CD4-positive, alpha-beta T cell treated with Interleukin-17A for 4 hours (primary cell): ENCODE data around the gene NCAPH2.
A peak's percentile ranks its signal among the peaks of the same experiment; 100 is the strongest.

ENCODE experiments used
- DNase-seq: peaks from one replicate; pipeline ENCODE4 v3.0.0-alpha.2; 2020; ENCODE audit warnings: mixed read lengths

The NCAPH2 gene

DNA sequence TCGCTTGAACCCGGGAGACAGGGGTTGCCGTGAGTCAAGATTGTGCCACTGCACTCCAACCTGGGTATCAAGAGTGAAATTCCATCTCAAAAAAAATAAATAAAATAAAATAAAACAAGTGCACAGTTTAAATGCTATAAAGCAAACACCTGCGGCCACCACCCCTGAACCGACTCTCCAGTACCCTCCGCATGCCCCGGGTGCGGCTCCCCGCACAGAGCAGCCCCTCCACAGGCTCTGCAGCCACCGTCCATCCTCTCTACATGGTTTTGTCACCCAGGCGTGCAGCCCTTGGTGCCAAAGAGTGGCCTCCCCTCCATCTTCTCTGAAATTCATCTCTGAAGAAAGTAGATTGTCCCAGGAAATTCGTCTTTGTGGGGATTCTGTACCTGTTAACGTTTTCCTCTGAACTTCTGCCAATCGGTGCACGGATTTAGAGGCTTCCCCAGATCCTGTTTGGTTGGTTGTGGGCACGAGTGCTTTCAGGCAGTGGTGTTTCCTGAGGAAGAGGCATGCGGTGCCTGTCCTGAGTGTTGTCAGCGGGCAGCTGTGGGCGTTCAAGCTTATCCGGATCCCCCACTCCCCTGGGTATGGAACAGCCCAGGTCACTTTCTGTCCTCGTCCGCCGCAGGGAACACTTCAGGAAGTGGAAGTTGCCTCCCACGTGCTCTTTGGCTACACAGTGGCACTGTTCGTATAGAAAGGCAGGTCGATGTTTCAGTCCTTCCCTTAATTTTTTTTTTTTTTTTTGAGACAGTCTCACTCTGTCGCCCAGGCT, 17.3 kb upstream of the NCAPH2 start:
- DNase-seq, result peak; percentile 31

- no peak for DNase-seq
Observed at GRCh38 chr22:50497093-50497492, 10.9 kb upstream of the NCAPH2 start.

GRCh38 chr22:50498322-50498890, 9.6 kb upstream of the NCAPH2 start:
- peak; percentile 84 for DNase-seq

- DNase-seq, result no peak
Observed at GRCh38 chr22:50500452-50500851, 7.6 kb upstream of the NCAPH2 start.

- DNase-seq, result no peak
Observed at GRCh38 chr22:50502096-50502495, 5.9 kb upstream of the NCAPH2 start.

GRCh38 chr22:50502628-50503474, 5.2 kb upstream of the NCAPH2 start:
- no peak for DNase-seq

DNA sequence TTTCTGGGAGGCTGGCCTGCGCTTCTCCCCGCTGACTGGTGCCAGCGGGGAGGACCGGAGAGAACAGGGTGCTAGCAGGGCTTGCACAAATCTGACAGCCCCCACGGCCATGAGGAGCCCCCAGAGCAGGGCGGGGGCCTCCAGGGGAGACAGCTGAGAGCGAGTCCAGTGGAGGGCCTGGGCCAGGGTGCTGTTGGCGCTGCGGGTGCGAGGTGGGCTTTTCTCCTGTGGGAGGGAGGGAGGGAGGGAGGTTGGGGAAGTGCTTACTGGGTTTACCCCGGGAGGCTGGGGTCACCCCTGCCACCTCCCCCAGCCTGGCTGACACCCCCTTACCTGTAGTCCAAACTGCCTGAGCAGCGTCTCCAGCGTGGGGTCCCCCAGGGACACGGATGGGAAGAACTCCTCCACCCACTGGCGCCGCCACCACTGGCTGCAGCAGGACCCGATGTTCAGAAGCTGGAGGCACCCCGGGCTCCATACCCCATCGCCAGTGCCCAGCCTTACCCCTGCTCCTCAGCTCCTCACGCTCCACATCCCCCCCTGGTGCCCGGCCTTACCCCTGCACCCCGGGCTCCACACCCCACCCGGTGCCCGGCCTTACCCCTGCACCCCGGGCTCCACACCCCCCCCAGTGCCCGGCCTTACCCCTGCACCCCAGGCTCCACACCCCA, 4.4 kb upstream of the NCAPH2 start:
- no peak for DNase-seq

DNA sequence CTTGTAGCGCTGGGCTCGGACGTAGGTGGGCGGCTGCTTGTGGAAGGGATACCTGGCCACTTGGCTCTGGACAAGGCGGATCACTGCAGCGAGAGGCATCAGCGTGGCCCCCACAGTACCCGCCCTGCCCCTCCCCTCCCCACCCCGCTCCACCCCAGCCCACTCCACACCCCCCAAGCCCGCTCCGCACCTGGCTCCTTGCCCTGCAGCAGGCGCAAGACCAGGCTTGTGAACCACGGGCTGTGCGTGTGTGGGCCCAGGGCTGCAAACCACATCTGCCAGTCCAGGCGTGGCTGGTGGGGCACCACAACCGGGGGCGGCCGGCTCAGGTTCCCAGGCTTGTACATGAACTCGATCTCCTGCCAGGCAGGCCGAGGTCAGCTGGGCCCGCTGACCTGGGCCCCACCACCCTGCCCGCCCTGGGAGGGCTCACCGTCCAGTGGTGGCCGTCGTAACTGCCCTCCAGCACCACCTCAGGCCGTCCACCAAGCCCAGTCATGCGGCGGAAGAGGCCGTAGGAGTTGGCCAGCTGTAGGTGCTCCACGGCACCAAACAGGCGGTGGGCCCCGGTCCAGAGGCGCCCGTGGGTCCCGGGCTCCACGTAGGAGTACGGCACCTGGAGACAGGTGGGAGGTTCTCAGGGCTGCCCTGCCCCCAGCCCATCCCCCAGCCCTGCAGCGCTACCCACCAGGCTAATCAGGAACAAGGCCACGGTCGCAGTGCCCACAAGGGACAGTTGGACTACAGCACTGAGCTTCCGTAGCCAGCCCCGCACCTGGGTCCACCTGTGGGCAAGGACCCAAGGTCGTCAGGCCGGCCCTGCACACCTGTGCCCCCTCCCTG, 3.4 kb upstream of the NCAPH2 start:
- DNase-seq, result no peak

DNA sequence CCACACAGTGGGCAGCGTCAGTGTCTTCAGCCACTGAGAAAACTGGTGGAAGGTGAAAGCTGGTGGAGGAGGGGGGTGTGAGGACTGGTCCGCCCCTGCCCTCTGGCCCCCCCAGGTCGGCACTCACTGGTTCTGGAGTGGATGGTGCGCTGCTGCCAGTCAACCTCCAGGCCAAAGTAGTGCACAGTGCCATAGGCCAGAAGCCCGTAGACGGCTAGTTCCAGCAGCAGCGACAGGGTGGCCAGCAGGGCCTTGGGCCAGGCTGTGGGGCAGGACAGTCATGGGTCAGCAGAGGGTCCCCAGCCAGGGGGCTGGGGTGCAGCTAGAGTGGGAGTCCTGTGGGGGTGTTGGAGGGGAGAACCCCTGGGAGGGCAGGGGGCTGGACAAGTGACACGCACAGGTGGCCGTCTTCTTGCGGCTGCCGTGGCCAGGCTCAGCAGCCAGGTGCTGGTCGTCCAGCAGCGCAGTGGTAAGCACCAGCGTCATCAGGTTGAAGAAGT, 2.7 kb upstream of the NCAPH2 start:
- DNase-seq, result no peak

DNA sequence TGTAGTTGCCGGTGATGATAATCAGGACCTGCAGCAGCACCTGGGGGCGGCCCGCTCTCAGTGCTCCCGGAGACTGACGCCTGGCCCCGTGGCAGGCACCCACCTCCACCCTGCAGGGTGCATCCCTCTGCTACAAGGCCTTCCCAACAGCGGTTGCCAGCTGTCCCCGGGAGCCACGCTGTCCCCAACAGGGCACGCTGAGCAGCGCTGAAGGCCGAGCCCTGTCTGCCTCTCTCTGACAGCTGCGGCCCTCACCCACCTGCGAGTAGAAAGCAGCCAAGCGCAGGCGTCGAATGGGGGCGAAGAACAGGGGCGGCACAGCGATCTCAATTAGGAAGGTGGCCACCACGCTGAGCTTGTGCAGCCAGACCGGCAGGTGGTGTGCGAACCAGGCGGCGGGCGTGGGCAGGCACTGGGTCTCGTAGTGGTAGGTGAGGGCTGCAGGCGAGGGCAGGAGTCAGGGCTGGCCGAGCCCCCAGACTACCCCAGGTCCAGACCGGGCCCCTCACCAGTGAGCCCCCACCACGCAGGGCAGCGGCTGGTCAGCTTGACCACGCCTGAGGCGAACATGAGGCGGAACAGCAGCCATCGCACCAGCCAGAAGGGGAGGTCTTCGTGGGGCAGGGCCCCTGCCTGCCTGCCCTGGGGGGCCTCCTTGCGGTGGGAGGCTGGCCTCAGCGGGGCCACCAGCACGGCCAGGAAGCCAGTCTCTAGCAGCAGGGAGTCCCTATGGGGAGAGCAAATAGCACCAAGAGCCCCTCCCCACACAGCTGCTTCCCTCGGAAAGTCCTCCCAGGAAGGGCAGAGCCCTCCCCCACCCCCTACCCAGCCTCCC, 2.0 kb upstream of the NCAPH2 start:
- DNase-seq, result no peak

GRCh38 chr22:50506611-50507420, 1.2 kb upstream of the NCAPH2 start:
- peak; percentile 22 for DNase-seq

DNA sequence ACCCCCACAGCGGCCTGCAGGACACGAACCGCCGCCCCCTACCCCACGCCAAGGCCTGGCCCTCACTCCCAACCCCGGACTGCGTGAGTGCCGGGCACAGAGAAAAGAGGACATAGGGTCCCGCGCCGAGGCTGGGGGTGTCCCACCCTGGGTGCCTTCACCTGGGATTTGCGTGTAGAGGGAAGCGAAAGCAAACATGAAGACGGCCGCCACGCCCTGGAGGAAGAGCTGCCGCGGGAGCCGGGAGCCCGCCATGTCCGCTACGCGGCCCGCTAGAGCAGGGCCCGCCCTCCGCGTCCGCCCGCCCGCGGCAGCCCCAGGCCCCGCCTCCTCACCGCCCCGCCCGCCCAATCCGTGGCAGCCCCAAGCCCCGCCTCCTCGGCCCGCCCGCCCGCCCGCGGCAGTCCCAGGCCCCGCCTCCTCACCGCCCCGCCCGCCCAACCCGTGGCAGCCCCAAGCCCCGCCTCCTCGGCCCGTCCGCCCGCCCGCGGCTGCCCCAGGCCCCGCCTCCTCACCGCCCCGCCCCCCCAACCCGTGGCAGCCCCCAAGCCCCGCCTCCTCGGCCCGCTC, 518 bp upstream of the NCAPH2 start, which contains the start of gene LMF2:
LMF2 (minus strand) TSS at position 282 of the 570 bp plus-strand sequence; CDS start at position 255, 27 bp downstream.
- peak; percentile 100 for DNase-seq

- no peak for DNase-seq
Observed at GRCh38 chr22:50508897-50509296, 873 bp downstream of the NCAPH2 start.

DNA sequence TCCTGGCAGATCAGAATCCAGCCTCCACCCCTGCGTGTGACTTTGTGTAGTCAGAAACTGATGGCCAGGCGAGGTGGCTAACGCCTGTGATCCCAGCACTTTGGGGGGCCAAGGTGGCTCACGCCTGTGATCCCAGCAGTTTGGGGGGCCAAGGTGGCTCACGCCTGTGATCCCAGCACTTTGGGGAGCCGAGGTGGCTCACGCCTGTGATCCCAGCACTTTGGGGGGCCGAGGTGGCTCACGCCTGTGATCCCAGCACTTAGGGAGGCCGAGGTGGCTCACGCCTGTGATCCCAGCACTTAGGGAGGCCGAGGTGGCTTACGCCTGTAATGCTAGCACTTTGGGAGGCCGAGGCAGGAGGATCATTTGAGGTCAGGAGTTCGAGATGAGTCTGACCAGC, 5.2 kb downstream of the NCAPH2 start:
- DNase-seq, result no peak

DNA sequence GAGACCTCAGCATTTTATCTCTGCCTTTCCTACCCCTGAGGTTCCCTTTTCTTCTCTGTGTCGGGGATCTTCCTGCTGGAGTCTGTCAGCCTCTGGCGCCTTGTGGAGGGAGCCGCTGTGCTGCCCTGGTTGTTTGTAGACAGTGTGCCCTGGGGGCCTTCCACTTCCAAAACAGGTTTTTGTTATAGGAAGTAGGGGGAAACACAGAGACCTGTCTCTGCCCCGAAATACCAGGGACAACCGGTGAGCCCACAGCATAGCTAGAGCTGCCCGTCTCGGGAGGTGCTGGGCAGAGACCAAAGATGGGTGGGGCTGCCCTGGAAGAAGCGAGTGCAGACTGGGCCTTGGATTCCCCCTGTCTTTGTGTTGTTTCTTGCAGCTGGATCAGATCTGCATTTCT, 8.0 kb downstream of the NCAPH2 start:
- no peak for DNase-seq

- DNase-seq, result no peak
Observed at GRCh38 chr22:50516891-50517290, 8.9 kb downstream of the NCAPH2 start.

- no peak for DNase-seq
Observed at GRCh38 chr22:50517495-50518260, 9.7 kb downstream of the NCAPH2 start.

GRCh38 chr22:50518606-50519005, 10.6 kb downstream of the NCAPH2 start:
- DNase-seq, result no peak

- DNase-seq, result no peak
Observed at GRCh38 chr22:50519151-50519550, 11.1 kb downstream of the NCAPH2 start.
